GM12873 (cell line): ENCODE measurements around the gene MPND.

Source experiments
- TF ChIP-seq, protein P1 (sequence below): IDR thresholded peaks from 2 replicates; pipeline ENCODE4 v1.5.1; 2012; ENCODE audit warnings: low read depth, mild to moderate bottlenecking, moderate library complexity, low read length, control low read depth; ENCODE audit not compliant: insufficient read depth; ENCODE audit errors: missing control alignments

The MPND gene

DNA sequence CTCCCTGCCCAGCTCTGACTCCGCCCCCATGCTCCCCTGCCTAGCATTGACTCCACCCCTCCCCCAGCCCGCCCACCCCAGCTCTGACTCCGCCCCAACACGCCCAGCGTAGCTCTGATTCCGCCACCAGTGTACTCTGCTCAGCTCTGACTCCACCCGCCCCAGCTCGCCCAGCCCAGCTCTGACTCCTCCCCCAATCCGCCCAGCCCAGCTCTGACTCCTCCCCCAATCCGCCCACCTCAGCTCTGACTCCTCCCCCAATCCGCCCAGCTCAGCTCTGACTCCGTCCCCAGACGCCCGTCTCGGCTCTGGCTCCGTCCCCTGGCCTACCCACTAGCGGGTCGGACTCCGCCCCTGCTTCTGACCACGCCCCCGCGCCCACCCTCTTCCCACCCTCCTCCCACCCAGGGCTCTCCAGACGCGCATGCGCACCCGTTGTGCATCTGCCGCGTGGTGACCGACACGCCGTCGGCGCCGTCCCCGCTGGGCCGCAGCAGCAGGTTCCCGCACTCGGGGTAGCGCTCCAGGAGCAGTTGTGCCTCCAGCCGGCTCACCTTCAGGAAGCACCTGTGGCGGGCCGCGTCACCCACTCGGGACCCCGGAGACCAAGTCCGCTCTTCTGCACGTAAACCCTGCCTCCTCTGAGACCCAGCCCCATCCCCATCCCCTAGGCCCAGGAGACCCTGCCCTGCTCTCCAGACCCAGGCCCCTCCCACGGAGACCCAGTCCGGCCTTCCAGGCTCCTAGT is 14.9 kb upstream of the MPND start:
- TF ChIP-seq, protein P1, sequence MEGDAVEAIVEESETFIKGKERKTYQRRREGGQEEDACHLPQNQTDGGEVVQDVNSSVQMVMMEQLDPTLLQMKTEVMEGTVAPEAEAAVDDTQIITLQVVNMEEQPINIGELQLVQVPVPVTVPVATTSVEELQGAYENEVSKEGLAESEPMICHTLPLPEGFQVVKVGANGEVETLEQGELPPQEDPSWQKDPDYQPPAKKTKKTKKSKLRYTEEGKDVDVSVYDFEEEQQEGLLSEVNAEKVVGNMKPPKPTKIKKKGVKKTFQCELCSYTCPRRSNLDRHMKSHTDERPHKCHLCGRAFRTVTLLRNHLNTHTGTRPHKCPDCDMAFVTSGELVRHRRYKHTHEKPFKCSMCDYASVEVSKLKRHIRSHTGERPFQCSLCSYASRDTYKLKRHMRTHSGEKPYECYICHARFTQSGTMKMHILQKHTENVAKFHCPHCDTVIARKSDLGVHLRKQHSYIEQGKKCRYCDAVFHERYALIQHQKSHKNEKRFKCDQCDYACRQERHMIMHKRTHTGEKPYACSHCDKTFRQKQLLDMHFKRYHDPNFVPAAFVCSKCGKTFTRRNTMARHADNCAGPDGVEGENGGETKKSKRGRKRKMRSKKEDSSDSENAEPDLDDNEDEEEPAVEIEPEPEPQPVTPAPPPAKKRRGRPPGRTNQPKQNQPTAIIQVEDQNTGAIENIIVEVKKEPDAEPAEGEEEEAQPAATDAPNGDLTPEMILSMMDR: no peak

DNA sequence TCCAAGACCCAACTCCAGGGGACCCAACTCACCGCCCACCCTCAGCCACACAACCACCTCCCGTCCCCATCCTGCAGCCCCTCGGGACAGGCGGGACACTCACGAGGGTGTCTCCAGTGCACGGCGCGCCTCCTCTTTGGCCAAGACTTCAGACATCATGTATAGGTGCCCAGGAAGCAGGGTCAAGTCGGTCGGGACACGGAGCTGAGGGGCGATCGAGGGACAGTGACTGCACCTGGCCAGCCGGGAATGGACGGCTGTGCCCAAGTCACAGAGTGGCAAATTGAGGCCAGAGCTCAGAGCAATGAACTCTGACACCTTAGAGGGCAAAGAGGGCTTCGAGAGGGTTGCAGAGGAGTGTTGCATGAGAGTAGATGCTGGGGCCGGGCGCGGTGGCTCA is 13.5 kb upstream of the MPND start:
- TF ChIP-seq, protein P1: no peak

DNA sequence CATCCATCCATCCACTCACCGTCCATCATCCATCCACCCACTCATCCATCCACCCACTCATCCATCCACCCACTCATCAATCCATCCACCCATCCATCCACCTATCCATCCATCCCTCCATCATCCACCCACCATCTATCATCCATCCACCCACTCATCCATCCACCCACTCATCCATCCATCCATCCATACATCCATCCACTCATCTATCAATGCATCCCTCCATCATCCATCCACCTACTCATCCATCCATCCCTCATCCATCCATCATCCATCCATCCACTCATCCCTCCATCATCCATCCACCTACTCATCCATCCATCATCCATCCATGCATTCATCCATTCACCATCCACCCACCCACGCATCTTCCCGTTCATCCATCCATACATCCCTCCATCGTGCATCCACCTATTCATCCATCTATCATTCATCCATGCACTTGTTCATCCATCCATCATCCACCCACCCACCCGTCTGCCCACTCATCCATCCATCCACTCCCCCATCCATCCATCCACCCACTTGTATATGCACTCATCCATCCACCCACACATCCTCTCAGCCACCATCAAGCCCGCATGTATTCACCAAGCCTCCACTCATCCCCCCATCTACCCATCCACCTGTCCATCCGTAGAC is 8.3 kb upstream of the MPND start:
- TF ChIP-seq, protein P1: no peak

DNA sequence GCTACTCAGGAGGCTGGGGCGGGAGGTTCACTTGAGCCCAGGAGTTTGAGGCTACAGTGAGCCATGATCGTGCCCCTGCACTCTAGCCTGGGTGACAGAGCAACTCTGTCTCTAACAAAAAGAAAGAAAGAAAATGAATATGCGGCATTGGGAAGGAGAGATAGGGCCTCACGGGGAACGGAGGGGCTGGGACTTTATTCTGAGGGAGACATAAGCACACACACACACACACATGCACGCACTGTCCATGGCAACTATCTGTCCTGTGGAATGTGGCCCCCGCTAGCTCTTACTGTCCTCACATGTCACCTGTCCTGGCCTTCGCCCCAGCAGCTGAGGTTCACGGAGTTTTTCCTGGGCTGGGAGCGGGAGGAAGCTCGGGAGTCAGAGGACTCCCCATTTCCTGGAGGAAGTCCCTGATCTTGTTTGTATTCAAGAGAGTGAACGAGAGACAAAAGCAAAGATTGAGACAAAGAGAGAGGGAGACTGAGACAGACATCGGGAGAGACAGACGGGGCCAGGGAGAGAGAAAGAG is 5.4 kb upstream of the MPND start:
- TF ChIP-seq, protein P1: no peak

DNA sequence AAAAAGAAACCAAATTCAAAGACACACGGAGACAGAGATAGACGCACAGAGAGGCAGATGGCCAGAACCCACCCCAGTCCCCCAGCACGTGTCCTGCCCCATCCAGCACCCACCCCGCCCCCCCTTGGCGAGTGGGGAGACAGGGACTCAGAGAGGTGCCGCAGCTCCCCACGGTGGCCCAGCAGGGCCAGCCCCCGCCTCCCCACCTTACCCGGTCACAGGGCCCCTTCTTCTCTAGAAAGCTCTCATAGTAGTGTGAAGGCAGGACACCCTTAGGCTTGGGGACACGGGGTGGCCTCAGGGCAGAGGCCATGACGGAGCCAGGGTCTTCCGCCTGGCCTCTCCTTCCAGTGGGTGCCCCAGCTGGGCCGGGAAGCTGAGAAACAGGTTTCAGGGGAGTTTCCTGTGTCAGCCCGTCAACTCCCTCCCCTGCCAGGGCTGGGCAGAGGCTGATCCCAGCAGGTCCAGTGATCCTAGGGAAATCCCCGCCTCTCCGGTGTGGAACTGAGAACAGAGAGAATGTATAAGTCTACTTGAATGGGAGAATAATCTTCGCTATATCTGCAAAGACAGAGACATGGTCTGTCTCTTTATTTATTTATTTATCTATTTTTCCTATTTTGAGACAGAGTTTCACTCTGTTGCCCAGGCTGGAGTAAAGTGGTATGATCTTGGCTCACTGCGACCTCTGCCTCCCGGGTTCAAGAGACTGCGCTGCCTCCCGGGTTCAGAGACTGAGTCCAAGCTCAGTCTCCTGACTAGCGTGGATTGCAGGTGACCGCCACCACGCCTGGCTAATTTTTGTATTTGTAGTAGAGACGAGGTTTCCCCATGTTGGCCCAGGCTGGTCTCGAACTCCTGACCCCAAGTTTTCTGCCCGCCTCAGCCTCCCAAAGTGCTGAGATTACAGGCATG is 4.7 kb upstream of the MPND start, which contains the start of gene STAP2:
Gene STAP2 (minus strand): TSS at position 387 of the 915 bp plus-strand sequence. CDS start 74 bp downstream, at position 313.
- TF ChIP-seq, protein P1: no peak

DNA sequence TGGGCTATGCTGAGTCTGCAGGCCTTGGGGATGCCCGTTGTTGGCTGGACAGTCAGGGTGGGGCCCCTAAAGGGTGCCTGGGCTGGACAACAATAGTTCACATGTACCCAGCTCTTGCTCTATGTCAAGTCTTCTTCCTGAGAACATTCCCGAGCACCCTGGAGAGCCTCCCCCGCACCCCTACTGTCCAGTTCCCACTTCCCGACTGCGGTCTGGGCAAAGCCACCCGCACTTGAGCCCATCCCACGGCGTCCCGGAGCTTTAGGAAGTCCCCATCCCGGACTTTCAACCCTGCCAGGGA is 1.1 kb upstream of the MPND start:
- TF ChIP-seq, protein P1: no peak
